AG09319 (cell line): ENCODE data around the gene FNDC5.

Experiments used
- DNase-seq: peaks from one replicate; pipeline ENCODE4 v3.0.0-alpha.2; 2010; ENCODE audit warnings: low read depth; ENCODE audit errors: extremely low read depth
- CTCF ChIP-seq: IDR thresholded peaks from 2 replicates; pipeline ENCODE4 v1.5.1; 2011; ENCODE audit warnings: low read depth, mild to moderate bottlenecking, inconsistent platforms, low read length, moderate library complexity

Gene FNDC5

GRCh38 chr1:32891630-32892029, 20.9 kb upstream of the FNDC5 start:
- no peak for DNase-seq
- TF ChIP-seq CTCF = no peak

DNA sequence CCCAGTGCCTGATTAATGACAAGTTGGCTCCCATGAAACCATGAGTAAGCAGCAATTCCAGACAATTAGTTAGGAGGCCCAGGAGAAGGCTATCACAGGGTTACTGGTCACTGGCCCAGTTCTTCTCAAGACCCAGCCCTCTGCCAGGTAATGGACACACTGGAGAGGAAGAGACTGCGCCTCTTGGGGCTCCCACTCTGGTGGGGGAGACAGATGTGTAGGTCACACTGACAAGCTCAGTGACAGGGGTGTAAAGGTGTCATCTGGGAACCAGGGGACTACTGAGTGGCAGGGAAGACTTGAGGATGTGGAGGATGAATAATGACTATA, 20.5 kb upstream of the FNDC5 start:
- DNase-seq = no peak
- TF ChIP-seq CTCF = no peak

GRCh38 chr1:32890516-32891240, 20.0 kb upstream of the FNDC5 start:
- TF ChIP-seq CTCF = no peak
- no peak for DNase-seq

DNA sequence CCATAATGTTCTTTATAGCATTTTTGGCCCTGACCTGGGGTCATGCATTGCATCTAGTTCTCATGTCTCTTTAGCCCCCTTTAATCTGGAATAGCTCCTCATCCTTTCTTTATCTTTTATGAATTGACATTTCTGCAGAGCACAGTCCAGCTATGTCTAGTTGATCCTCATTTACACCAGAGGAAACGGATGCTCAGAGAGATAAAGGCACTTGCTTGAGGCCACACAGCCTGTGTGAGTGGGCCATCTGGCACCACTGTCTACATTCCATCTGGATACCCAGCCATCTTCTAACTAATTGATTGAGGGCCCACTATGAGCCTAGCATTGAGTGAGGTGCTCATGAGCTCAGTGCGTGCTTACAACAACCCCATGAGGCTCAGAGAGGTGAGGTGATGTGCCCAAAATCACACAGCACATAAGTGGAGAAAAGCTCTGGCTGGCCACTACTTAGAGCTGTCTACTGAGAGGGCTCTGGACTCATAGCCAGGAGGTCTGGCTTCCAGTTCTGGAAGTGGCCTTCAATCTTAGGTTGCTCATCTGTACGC, 19.1 kb upstream of the FNDC5 start:
- TF ChIP-seq CTCF = no peak
- DNase-seq = no peak

DNA sequence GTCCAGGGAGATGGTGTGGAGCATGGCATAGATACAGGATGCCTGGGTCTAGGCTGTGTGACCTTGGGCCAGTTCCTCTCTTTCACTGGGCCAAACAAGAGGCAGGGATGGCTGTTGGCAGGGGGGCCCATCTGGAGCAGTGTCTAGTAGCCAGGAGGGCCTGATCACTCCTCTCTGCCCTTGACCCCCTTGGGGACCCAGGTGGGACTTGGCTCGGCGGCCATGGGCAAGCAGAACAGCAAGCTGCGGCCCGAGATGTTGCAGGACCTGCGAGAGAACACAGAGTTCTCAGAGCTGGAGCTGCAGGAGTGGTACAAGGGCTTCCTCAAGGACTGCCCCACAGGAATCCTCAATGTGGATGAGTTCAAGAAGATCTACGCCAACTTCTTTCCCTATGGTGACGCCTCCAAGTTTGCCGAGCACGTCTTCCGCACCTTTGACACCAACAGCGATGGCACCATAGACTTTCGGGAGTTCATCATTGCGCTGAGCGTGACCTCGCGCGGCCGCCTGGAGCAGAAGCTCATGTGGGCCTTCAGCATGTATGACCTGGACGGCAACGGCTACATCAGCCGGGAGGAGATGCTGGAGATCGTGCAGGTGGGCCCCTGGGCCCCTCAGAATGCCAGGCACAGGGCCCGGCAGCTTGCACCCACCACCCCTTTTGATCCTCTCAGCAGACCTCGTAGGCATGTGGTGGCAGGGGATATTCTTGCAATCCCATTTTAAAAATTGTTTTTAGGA, 18.1 kb upstream of the FNDC5 start:
- DNase-seq = no peak
- no peak for TF ChIP-seq CTCF

- DNase-seq = no peak
- TF ChIP-seq CTCF = no peak
Measured at GRCh38 chr1:32888134-32888533, 17.4 kb upstream of the FNDC5 start.

DNA sequence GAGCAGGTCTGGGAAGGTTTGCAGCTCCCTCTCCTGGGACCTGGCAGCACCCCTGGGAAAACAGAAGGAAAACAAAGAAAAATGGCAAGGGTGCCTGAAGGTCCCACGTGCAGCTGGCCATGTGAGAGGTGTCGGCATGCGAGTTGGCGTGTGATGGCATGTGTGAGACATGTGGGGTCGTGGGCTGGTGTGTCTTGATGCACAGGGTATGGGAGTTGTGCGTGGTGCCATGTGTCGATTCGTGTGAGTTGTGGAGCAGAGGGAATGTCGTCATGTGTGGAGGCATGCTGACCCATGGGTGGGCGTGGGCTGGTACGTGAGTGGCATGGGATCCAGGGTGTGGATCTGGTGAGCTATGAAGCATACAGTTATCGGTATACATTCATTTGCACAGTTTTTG, 16.9 kb upstream of the FNDC5 start:
- DNase-seq = no peak
- no peak for TF ChIP-seq CTCF
